Measurements from ENCODE around the gene PCDHGA3. TPM values are rescaled to one million over a fixed set of nuclear protein-coding genes. Genes with fewer than 3 reads are reported as not detected.
A peak's percentile ranks its signal among the peaks of the same experiment; 100 is the strongest.
"Not testable (repeated sequence)": the region's sequence is repeated elsewhere in the genome, so short reads cannot be mapped to it uniquely, and the experiment has no call there.

Gene PCDHGA3
- total and polyA plus RNA-seq, 2 of the 13 experiments (the other 11 are each of a cell fraction or from before 2014, with no cell fraction given), result 0.05 TPM; not detected in 1

- no peak for TF ChIP-seq CHD4 (IDR thresholded peaks at IDR 0.05; ENCODE audit: borderline replicate concordance, low read length)
- TF ChIP-seq MXD4 (CRISPR knock-in tag; IDR thresholded peaks at IDR 0.05), result no peak
- TF ChIP-seq SOX13 (IDR thresholded peaks at IDR 0.05), result no peak
- TF ChIP-seq SOX13 (CRISPR knock-in tag; conservative IDR thresholded peaks at IDR 0.05 in 1 of 2, IDR thresholded peaks at IDR 0.05 in 1 of 2), result no peak
Measured at GRCh38 chr5:141313711-141314110, 29.9 kb upstream of the PCDHGA3 start (continued).

- DNase-seq (ENCODE audit: low spot score); in situ Hi-C loops (cut with HindIII; ENCODE audit: extremely low pct_ligation_motif_present, low pct_unique_long_range_greater_than_20kb); H3K27me3 ChIP-seq (ENCODE audit: control insufficient read depth in 1 of 2, insufficient read depth in 2 of 2, low read length in 2 of 2); H3K9ac ChIP-seq (ENCODE audit: insufficient read depth, low read depth, low read length); FAIRE-seq; intact Hi-C loops (cut with micrococcal nuclease; ENCODE audit: unreplicated experiment); ATAC-seq; H2AFZ ChIP-seq (ENCODE audit: low read length); POLR2A ChIA-PET; H3K27ac ChIP-seq (ENCODE audit: extremely low read length, insufficient read depth, low read length); H3K4me3 ChIP-seq (replicated peaks in 1 of 3; ENCODE audit: insufficient read depth in 1 of 3, low read depth in 2 of 3, low read length in 3 of 3); CTCF ChIA-PET (ENCODE audit: low intra/inter-chr PET ratio, low total read pairs); H4K20me1 ChIP-seq (ENCODE audit: insufficient read depth, low read length); H3K4me2 ChIP-seq (ENCODE audit: low read depth, low read length); BruUV-seq (replicated peaks): not testable (repeated sequence)
- peak in 1 of 2 experiments; percentile 54; a peak in 3 of 4 replicates for TF ChIP-seq MAFK (conservative IDR thresholded peaks at IDR 0.05 in 1 of 2, IDR thresholded peaks at IDR 0.05 in 1 of 2; ENCODE audit: low read length in 2 of 2)
- 88% methylated on average over 4 of the region's 4 CpGs for WGBS (ENCODE audit: low lambda C conversion rate)
- H3K79me2 ChIP-seq (ENCODE audit: insufficient read depth, low read length), result peaks cover 23% of the 10 kb centered on the region
- peaks cover 26% of the 10 kb centered on the region for H3K4me1 ChIP-seq (ENCODE audit: insufficient read depth, low read length)
- peaks cover 53% of the 10 kb centered on the region for H3K9me3 ChIP-seq (ENCODE audit: low read length)
- peaks cover 4 to 14% of the 10 kb centered on the region in 2 experiments for H3K36me3 ChIP-seq (replicated peaks in 1 of 2; ENCODE audit: control insufficient read depth in 1 of 2, insufficient read depth in 2 of 2, low read length in 2 of 2)
Measured at GRCh38 chr5:141316963-141317362, 26.7 kb upstream of the PCDHGA3 start.

GRCh38 chr5:141319202-141319601 is 24.4 kb upstream of the PCDHGA3 start:
- H3K9me3 ChIP-seq (ENCODE audit: low read length), result peaks cover 48% of the 10 kb centered on the region
- no TSS peak for BruUV-seq (replicated peaks)
- no peak overlapping the region; a peak in 1 of 6 replicates for H3K4me3 ChIP-seq (replicated peaks in 1 of 3; ENCODE audit: insufficient read depth in 1 of 3, low read depth in 2 of 3, low read length in 3 of 3)
- peaks cover 23% of the 10 kb centered on the region for H3K79me2 ChIP-seq (ENCODE audit: insufficient read depth, low read length)
- no peaks in the 10 kb centered on the region for H4K20me1 ChIP-seq (ENCODE audit: insufficient read depth, low read length)
- FAIRE-seq, result no peak
- no peak for DNase-seq (ENCODE audit: low spot score)
- in situ Hi-C loops (cut with HindIII; ENCODE audit: extremely low pct_ligation_motif_present, low pct_unique_long_range_greater_than_20kb), result no loop called here
- H3K4me1 ChIP-seq (ENCODE audit: insufficient read depth, low read length), result peaks cover 26% of the 10 kb centered on the region
- H3K36me3 ChIP-seq (replicated peaks in 1 of 2; ENCODE audit: control insufficient read depth in 1 of 2, insufficient read depth in 2 of 2, low read length in 2 of 2), result peaks cover 4 to 14% of the 10 kb centered on the region in 2 experiments
- no peak overlapping the region for H3K9ac ChIP-seq (ENCODE audit: insufficient read depth, low read depth, low read length)
- ChIA-PET POLR2A (no interaction called here), CTCF (ENCODE audit: low intra/inter-chr PET ratio, low total read pairs) (no interaction called here)
- WGBS (ENCODE audit: low lambda C conversion rate), result 96% methylated on average over 6 of the region's 6 CpGs
- H2AFZ ChIP-seq (ENCODE audit: low read length), result no peak overlapping the region
- TF ChIP-seq HDAC6 (IDR thresholded peaks at IDR 0.05; ENCODE audit: low read depth, low read length) (no peak), MIER3 (CRISPR knock-in tag; IDR thresholded peaks at IDR 0.05; ENCODE audit: borderline replicate concordance) (no peak), CENPT (CRISPR knock-in tag; IDR thresholded peaks at IDR 0.05; ENCODE audit: low read depth) (no peak), KDM5A (IDR thresholded peaks at IDR 0.05; ENCODE audit: borderline replicate concordance, low read length) (no peak), ZNF614 (CRISPR knock-in tag; IDR thresholded peaks at IDR 0.05; ENCODE audit: borderline replicate concordance) (no peak), CEBPZ (IDR thresholded peaks at IDR 0.05; ENCODE audit: low read length) (no peak), ZNF577 (CRISPR knock-in tag; IDR thresholded peaks at IDR 0.05; ENCODE audit: borderline replicate concordance, low read depth) (no peak), NCOR1 (IDR thresholded peaks at IDR 0.05; ENCODE audit: borderline replicate concordance, low read length) (no peak), GATA4 (IDR thresholded peaks at IDR 0.05; ENCODE audit: borderline replicate concordance, low read depth) (no peak), PAF1 (CRISPR knock-in tag; IDR thresholded peaks at IDR 0.05) (no peak)
- H3K27ac ChIP-seq (ENCODE audit: extremely low read length, insufficient read depth, low read length), result no peak overlapping the region
- intact Hi-C loops (cut with micrococcal nuclease; ENCODE audit: unreplicated experiment), result no loop called here
- H3K27me3 ChIP-seq (ENCODE audit: control insufficient read depth in 1 of 2, insufficient read depth in 2 of 2, low read length in 2 of 2), result no peaks in the 10 kb centered on the region; a peak in 1 of 5 replicates
- H3K4me2 ChIP-seq (ENCODE audit: low read depth, low read length), result peak overlapping the region; percentile 75
- no peak for ATAC-seq

Data from HepG2 (cell line).